ENCODE data around the gene RTL10.

RTL10 gene

GRCh38 chr22:19875531-19876313, 21.0 kb upstream of the RTL10 start:
- peak; percentile 8 for DNase-seq

- DNase-seq, result no peak
These were observed 20.4 kb upstream of the RTL10 start for GRCh38 chr22:19875061-19875530.

- DNase-seq, result peak; percentile 52
These were observed 19.8 kb upstream of the RTL10 start for GRCh38 chr22:19874307-19875060.

- no peak for DNase-seq
These were observed 19.3 kb upstream of the RTL10 start for GRCh38 chr22:19873960-19874306.

- peak; percentile 16 for DNase-seq
These were observed 18.7 kb upstream of the RTL10 start for GRCh38 chr22:19873138-19873959.

- peak; percentile 19 for DNase-seq
These were observed 18.1 kb upstream of the RTL10 start for GRCh38 chr22:19872779-19873137.

- peak; percentile 15 for DNase-seq
These were observed 17.4 kb upstream of the RTL10 start for GRCh38 chr22:19871845-19872778.

GRCh38 chr22:19871023-19871844, 16.6 kb upstream of the RTL10 start:
- DNase-seq, result peak; percentile 10

- peak; percentile 4 for DNase-seq
These were observed 15.7 kb upstream of the RTL10 start for GRCh38 chr22:19870153-19871022.

GRCh38 chr22:19869497-19870152, 15.0 kb upstream of the RTL10 start:
- DNase-seq, result peak; percentile 6

- peak; percentile 11 for DNase-seq
These were observed 14.2 kb upstream of the RTL10 start for GRCh38 chr22:19868773-19869471.

GRCh38 chr22:19868333-19868732, 13.7 kb upstream of the RTL10 start:
- DNase-seq, result peak; percentile 4

GRCh38 chr22:19867617-19868016, 12.9 kb upstream of the RTL10 start:
- DNase-seq, result no peak

- no peak for DNase-seq
These were observed 12.0 kb upstream of the RTL10 start for GRCh38 chr22:19866665-19867009.

GRCh38 chr22:19865141-19865829, 10.6 kb upstream of the RTL10 start:
- no peak for DNase-seq

GRCh38 chr22:19864538-19865106, 9.9 kb upstream of the RTL10 start:
- no peak for DNase-seq

- no peak for DNase-seq
These were observed 8.9 kb upstream of the RTL10 start for GRCh38 chr22:19863571-19863970.

- DNase-seq, result no peak
These were observed 8.1 kb upstream of the RTL10 start for GRCh38 chr22:19862619-19863246.

Measured in activated T-cell treated with anti-CD3 and anti-CD28 coated beads, Interleukin-2, amount 50 U/mL, for 1 hour (primary cell).